NCI-H345 treated with DMSO at 0.1 percent for 48 hours (cell line): ENCODE data around the gene MAMSTR.
"Not testable (repeated sequence)": the region's sequence is repeated elsewhere in the genome, so short reads cannot be mapped to it uniquely, and the experiment has no call there.

ENCODE experiments used
- DNase-seq: peaks from one replicate; lab custom pipeline; 2025; ENCODE audit not compliant: unreplicated experiment; lab: John Stamatoyannopoulos, UW

Gene MAMSTR

GRCh38 chr19:48720613-48721296 lies 1.2 kb upstream of the MAMSTR start:
- peak; percentile 92 for DNase-seq

GRCh38 chr19:48720251-48720612 lies 707 bp upstream of the MAMSTR start:
- DNase-seq: no peak

- DNase-seq: no peak
These were observed 754 bp downstream of the MAMSTR start for GRCh38 chr19:48718711-48719231.

- not testable (repeated sequence) for DNase-seq
These were observed 1.4 kb downstream of the MAMSTR start for GRCh38 chr19:48718106-48718505.

- no peak for DNase-seq
These were observed 2.8 kb downstream of the MAMSTR start for GRCh38 chr19:48716562-48717291.

- DNase-seq: no peak
These were observed 3.8 kb downstream of the MAMSTR start for GRCh38 chr19:48715681-48716171.

- no peak for DNase-seq
These were observed 4.5 kb downstream of the MAMSTR start for GRCh38 chr19:48714759-48715675.

GRCh38 chr19:48713864-48714755 lies 5.4 kb downstream of the MAMSTR start:
- peak; percentile 95 for DNase-seq

- DNase-seq: no peak
These were observed 6.3 kb downstream of the MAMSTR start for GRCh38 chr19:48713041-48713863.

GRCh38 chr19:48711106-48711662 lies 8.3 kb downstream of the MAMSTR start:
- DNase-seq: no peak

- no peak for DNase-seq
These were observed 11.1 kb downstream of the MAMSTR start for GRCh38 chr19:48708471-48708870.

GRCh38 chr19:48705431-48705830 lies 14.1 kb downstream of the MAMSTR start:
- no peak for DNase-seq

- DNase-seq: no peak
These were observed 16.2 kb downstream of the MAMSTR start for GRCh38 chr19:48703316-48703715.

- no peak for DNase-seq
These were observed 16.8 kb downstream of the MAMSTR start for GRCh38 chr19:48702701-48703100.

- no peak for DNase-seq
These were observed 21.5 kb downstream of the MAMSTR start for GRCh38 chr19:48698046-48698445.

GRCh38 chr19:48696353-48697010 lies 23.0 kb downstream of the MAMSTR start:
- no peak for DNase-seq

- DNase-seq: no peak
These were observed 23.7 kb downstream of the MAMSTR start, which contains the start of gene FUT2 for GRCh38 chr19:48695743-48696352. TSS of gene FUT2 (plus strand) at chr19:48695971. CDS start at chr19:48702957, 6,986 bp downstream.

GRCh38 chr19:48693629-48694028 lies 25.9 kb downstream of the MAMSTR start:
- not testable (repeated sequence) for DNase-seq
